Immature natural killer cell (primary cell): Measurements from ENCODE around the gene TNP1. TPM values are rescaled to one million over a fixed set of nuclear protein-coding genes. Genes with fewer than 3 reads are reported as not detected.

Experiments
- DNase-seq, 3 donors: peaks; one replicate each; pipeline ENCODE4 v3.0.0; 2022; ENCODE audit warnings: mixed read lengths in 1 of 3
- H3K27ac Mint-ChIP-seq, 6 donors: one replicate each; pipeline ENCODE4 v1.8.0; 2020; ENCODE audit warnings: mixed read lengths in 6 of 6, mild to moderate bottlenecking in 5 of 6, inconsistent platforms in 4 of 6, moderate library complexity in 3 of 6
- H3K27me3 Mint-ChIP-seq, 3 donors: one replicate each; pipeline ENCODE4 v1.8.0; 2020 to 2021; ENCODE audit warnings: low read depth in 3 of 3, mild to moderate bottlenecking in 3 of 3, mixed read lengths in 3 of 3, moderate library complexity in 3 of 3, inconsistent platforms in 1 of 3
- H3K36me3 Mint-ChIP-seq, 3 donors: one replicate each; pipeline ENCODE4 v1.8.0; 2020; ENCODE audit warnings: mixed read lengths in 3 of 3, inconsistent platforms in 2 of 3, mild to moderate bottlenecking in 2 of 3
- H3K4me1 Mint-ChIP-seq, 2 donors: one replicate each; pipeline ENCODE4 v1.8.0; 2020; ENCODE audit warnings: inconsistent platforms in 2 of 2, mild to moderate bottlenecking in 2 of 2, mixed read lengths in 2 of 2, moderate library complexity in 1 of 2
- H3K4me3 Mint-ChIP-seq, 5 donors: one replicate each; pipeline ENCODE4 v1.8.0; 2020; ENCODE audit warnings: mild to moderate bottlenecking in 5 of 5, mixed read lengths in 5 of 5, inconsistent platforms in 3 of 5, moderate library complexity in 3 of 5
- H3K9me3 Mint-ChIP-seq, 6 donors: one replicate each; pipeline ENCODE4 v1.8.0; 2020; ENCODE audit warnings: mild to moderate bottlenecking in 6 of 6, mixed read lengths in 6 of 6, inconsistent platforms in 4 of 6, moderate library complexity in 3 of 6
- polyA plus RNA-seq, 3 donors: library from polyadenylated mRNA; unstranded; fragments of 300-500 nt; fragmentation: Illumina TruSeq; gene quantifications; one replicate each; pipeline ENCODE4 v1.2.3, GENCODE V29; 2021

TNP1 gene
- polyA plus RNA-seq, 3 donors from 2014 or later = not detected

GRCh38 chr2:216870508-216871332 is 10.9 kb upstream of the TNP1 start:
- Mint-ChIP-seq H3K27ac (peak overlapping the region in 1 of 6 donors; percentile 15), H3K9me3 (peaks cover 0 to 1% (median 0%) of the 10 kb centered on the region in 6 donors), H3K27me3 (peaks cover 0 to 9% (median 3%) of the 10 kb centered on the region in 3 donors), H3K4me1 (peaks cover 31 to 32% of the 10 kb centered on the region in 2 donors), H3K4me3 (no peak overlapping the region), H3K36me3 (peaks cover 0 to 3% (median 0%) of the 10 kb centered on the region in 3 donors)
- DNase-seq = no peak

DNA sequence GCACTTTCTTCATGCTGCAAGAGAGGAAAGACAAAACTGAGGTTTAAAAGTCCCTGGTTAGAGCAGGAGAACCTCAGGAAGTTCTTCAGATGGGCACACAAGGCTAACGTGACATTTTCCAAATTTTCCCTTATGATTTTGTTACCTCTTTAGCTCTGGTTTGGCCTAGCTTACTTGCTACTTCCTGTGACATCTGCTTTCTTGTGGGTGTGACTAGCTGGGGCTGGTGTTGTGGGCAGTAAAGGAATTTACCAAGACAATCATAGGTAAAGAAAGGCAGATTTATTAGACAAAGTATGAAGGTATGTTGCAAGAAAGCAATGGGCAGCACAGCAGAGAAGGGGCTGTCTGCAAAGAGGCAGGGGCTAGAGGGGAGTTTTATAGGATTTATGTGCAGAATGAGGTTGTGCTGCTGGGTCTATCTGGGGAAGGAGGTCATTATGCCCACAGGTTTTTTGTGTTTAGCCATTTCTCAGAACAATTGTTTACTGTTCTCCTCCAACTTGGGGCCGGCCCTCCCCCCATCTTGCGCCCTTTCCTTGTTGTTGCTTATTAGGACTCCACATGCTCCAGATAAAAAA is 6.7 kb upstream of the TNP1 start:
- Mint-ChIP-seq H3K4me3 (peak overlapping the region; percentile 63 to 77 (median 70)), H3K36me3 (peaks cover 0 to 3% (median 0%) of the 10 kb centered on the region in 3 donors), H3K27me3 (peaks cover 1 to 10% (median 3%) of the 10 kb centered on the region in 3 donors), H3K9me3 (peaks cover 0 to 3% (median 0%) of the 10 kb centered on the region in 6 donors), H3K4me1 (peaks cover 41 to 43% of the 10 kb centered on the region in 2 donors), H3K27ac (peak overlapping the region; percentile 24 to 87 (median 86))
- DNase-seq = peak; percentile 55 to 62 (median 60)

DNA sequence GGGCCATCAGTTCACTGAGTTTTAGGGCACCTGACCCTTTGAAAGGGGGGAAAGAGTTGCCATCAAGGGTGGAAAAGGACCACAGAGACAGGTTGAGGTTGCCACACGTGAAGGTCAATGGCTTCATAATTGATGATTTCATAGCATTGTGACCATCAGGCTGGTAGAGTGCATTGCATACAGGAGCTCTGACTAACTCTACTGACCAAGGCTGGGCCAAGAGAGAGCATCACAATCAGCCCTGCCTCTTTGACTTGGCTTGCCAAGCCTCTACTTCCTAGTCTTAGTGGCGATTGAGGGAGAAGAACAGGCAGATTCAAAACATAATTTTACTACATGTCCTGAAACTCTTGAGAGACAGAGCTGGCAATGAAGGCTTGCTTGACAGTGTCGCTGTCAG is 5.8 kb upstream of the TNP1 start:
- peak overlapping the region in 4 of 5 donors; percentile 63 to 74 (median 67) for H3K4me3 Mint-ChIP-seq
- H3K27ac Mint-ChIP-seq = peak overlapping the region; percentile 16 to 87 (median 86)
- H3K36me3 Mint-ChIP-seq = peaks cover 0 to 8% (median 5%) of the 10 kb centered on the region in 3 donors
- H3K4me1 Mint-ChIP-seq = peaks cover 46 to 47% of the 10 kb centered on the region in 2 donors
- H3K9me3 Mint-ChIP-seq = peaks cover 0 to 3% (median 0%) of the 10 kb centered on the region in 6 donors
- H3K27me3 Mint-ChIP-seq = peaks cover 3 to 6% (median 5%) of the 10 kb centered on the region in 3 donors
- DNase-seq = no peak

DNA sequence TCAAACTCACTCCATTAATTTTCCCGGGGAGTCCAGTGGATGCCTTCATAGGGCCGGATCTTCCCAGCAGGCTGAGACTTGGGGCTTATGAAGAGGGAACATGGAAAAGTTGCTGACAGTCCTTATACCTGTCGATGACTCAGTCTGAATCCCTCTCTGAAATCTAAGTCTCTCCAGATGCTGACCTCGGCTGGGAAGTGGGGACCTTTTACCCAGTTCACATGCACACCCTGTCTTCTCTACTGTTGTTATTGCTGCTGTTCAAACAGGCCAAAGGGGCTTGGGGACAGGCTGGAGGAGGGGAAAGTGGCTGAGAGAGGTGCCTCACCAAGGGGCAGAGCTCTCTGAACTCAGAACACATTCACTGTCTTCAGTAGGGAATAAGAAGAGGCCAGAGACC is 4.1 kb upstream of the TNP1 start:
- no peak for DNase-seq
- peaks cover 0 to 3% (median 0%) of the 10 kb centered on the region in 6 donors for H3K9me3 Mint-ChIP-seq
- peaks cover 3 to 6% (median 5%) of the 10 kb centered on the region in 3 donors for H3K27me3 Mint-ChIP-seq
- no peak overlapping the region for H3K4me3 Mint-ChIP-seq
- peaks cover 49 to 53% of the 10 kb centered on the region in 2 donors for H3K4me1 Mint-ChIP-seq
- peaks cover 0 to 8% (median 7%) of the 10 kb centered on the region in 3 donors for H3K36me3 Mint-ChIP-seq
- H3K27ac Mint-ChIP-seq = peak overlapping the region in 2 of 6 donors; percentile 26 to 65

DNA sequence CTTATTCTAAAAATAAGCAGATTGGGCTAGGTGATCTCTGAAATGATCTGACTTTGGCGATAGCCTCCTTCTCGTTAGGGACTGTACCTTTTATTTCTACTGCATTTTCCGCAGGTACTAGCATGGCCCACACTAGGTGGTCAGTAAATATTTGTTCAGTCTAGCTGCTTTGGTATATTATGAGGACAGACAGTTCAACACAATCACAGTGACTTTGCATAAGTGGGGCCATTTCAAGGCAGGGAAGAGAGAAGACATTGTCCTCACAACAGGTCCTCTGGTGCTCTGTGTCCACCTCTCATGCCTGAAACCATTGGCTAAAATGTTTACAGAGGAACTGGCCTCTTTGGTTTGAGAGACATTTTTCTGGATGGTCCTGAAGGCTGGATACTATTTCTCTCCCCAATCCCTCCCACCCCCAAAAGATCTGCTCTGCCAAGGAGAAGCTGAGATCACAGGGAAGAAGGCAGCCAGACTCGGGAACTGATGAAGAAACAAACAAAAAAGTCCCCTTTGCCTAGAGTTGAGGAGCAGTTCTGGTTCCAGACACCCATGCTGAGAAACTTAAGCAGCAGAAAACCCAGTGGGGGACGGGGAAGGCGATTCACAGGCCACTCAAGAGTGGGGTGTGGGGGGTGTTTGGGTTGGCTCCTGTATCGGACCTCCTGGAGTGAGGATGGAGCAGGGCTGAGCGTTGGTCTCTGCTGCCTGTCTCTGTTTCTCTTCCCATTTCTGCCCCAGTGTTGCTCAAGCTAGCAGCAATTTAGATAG is 2.9 kb upstream of the TNP1 start:
- Mint-ChIP-seq H3K27ac (peak overlapping the region in 2 of 6 donors; percentile 14 to 65), H3K4me1 (peaks cover 51 to 55% of the 10 kb centered on the region in 2 donors), H3K36me3 (peaks cover 0 to 7% (median 4%) of the 10 kb centered on the region in 3 donors), H3K4me3 (no peak overlapping the region), H3K27me3 (peaks cover 2 to 6% (median 3%) of the 10 kb centered on the region in 3 donors), H3K9me3 (peaks cover 0 to 3% (median 0%) of the 10 kb centered on the region in 6 donors)
- DNase-seq = no peak

DNA sequence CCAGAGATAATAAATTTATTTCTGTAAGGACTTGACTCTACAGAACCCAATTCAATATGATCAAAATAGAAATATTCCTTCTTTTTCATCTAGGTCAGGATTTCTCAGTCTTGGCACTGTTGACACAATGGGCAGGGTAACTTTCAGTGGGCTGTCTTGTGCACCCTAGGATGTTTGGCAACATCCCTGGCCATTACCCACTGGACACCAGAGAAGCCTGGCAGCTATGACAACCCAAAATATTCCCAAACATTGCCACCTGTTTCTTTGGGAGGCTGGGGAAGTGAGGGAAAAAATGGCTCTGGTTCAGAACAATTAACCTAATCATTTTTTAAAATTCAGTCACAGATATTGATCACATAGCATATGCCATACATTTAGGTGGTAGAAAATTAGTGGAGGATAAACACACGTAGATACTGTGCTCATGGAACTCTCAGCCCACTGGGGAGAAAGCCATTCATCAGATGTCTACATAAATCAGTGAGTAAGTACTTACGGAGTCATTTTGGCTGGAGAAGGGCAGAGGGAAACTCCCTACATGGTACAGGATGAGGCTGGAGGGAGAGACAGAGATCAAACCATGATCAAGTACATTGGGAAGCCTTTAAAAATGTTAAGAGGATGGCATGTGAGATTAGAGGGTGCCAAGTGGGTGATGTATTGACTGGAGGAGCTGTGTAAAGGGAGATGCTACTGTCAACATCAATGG is 718 bp upstream of the TNP1 start:
- H3K4me1 Mint-ChIP-seq = peaks cover 45 to 47% of the 10 kb centered on the region in 2 donors
- peak overlapping the region in 1 of 6 donors; percentile 28 for H3K27ac Mint-ChIP-seq
- H3K9me3 Mint-ChIP-seq = peaks cover 0 to 3% (median 0%) of the 10 kb centered on the region in 6 donors
- peaks cover 2 to 6% (median 3%) of the 10 kb centered on the region in 3 donors for H3K27me3 Mint-ChIP-seq
- H3K4me3 Mint-ChIP-seq = no peak overlapping the region
- no peak for DNase-seq
- peaks cover 0 to 7% (median 4%) of the 10 kb centered on the region in 3 donors for H3K36me3 Mint-ChIP-seq

GRCh38 chr2:216858312-216858711 is 1.6 kb downstream of the TNP1 start:
- Mint-ChIP-seq H3K36me3 (peaks cover 0 to 7% (median 4%) of the 10 kb centered on the region in 3 donors), H3K27ac (peak overlapping the region; percentile 12 to 84 (median 70)), H3K9me3 (peaks cover 0 to 2% (median 0%) of the 10 kb centered on the region in 6 donors), H3K27me3 (peaks cover 2 to 5% (median 3%) of the 10 kb centered on the region in 3 donors), H3K4me1 (peaks cover 37 to 38% of the 10 kb centered on the region in 2 donors), H3K4me3 (peak overlapping the region; percentile 0 to 70 (median 63))
- DNase-seq = peak; percentile 12 to 17 (median 12)

- H3K4me1 Mint-ChIP-seq = peaks cover 37 to 38% of the 10 kb centered on the region in 2 donors
- H3K36me3 Mint-ChIP-seq = peaks cover 0 to 7% (median 4%) of the 10 kb centered on the region in 3 donors
- no peaks in the 10 kb centered on the region for H3K9me3 Mint-ChIP-seq
- H3K27ac Mint-ChIP-seq = peak overlapping the region; percentile 12 to 89 (median 62)
- H3K27me3 Mint-ChIP-seq = peaks cover 0 to 3% (median 2%) of the 10 kb centered on the region in 3 donors
- DNase-seq = peak; percentile 43 to 56 (median 46)
- H3K4me3 Mint-ChIP-seq = peak overlapping the region in 4 of 5 donors; percentile 14 to 66 (median 46)
Observed at GRCh38 chr2:216857131-216857550, 2.7 kb downstream of the TNP1 start.

DNA sequence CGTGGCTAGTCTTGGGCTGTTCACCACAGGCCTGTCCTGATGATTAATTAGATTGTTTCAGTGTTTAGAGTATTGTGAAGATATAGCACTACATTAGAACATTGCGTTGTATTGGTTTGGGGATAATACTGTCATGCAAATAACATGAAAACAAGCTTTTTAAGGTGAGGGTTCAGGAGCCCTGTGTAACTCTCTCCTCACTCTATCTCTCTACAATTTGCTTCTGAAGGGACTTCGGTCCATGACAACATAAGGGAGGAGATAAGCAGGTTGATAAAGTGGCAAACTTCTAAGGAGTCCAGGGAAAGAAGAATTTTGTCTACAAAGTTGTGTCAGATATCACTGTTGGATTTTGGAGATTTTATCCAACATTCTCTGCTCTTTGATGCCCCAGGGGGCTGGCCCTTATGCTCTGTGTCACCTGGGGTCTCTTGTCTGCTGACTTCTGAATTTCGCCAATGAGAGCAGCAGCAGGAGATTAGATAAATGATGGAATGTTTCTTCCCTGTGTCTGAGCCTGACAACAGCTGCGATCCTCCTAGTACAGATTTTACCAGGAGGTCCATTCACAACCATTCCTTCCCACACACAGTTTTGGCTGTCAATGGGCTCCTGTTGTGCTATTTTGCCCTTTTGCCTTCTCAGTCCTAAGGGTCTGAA is 3.3 kb downstream of the TNP1 start:
- Mint-ChIP-seq H3K4me1 (peaks cover 37 to 38% of the 10 kb centered on the region in 2 donors), H3K27me3 (peaks cover 1 to 2% (median 2%) of the 10 kb centered on the region in 3 donors), H3K27ac (peak overlapping the region in 5 of 6 donors; percentile 12 to 89 (median 68)), H3K36me3 (peaks cover 0 to 7% (median 4%) of the 10 kb centered on the region in 3 donors), H3K4me3 (peak overlapping the region in 3 of 5 donors; percentile 36 to 66 (median 57)), H3K9me3 (no peaks in the 10 kb centered on the region)
- DNase-seq = no peak

DNA sequence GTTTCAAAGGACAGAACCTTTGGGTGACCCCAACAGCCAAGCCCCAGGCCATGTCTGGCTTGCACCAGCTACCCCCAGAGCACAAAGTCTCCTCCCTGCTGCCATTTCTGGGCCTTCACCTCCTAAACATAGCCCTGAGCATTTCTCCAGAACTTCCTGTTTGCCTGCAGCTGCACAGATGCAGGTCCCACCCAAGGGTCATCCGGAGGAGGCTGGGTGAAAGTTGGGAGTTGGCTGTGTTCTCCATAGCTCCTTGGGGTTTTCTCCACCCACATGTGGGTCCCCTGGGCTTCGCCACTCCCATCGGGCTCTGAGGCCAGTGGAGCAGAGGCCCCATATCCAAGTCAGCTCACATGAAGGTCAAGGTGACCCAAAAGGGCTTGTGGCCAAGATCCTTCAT is 4.3 kb downstream of the TNP1 start:
- Mint-ChIP-seq H3K4me3 (no peak overlapping the region), H3K9me3 (no peaks in the 10 kb centered on the region), H3K27me3 (peaks cover 0 to 1% (median 0%) of the 10 kb centered on the region in 3 donors), H3K27ac (no peak overlapping the region), H3K36me3 (peaks cover 0 to 1% (median 0%) of the 10 kb centered on the region in 3 donors), H3K4me1 (peaks cover 31 to 34% of the 10 kb centered on the region in 2 donors)
- DNase-seq = no peak

GRCh38 chr2:216855079-216855478 is 4.8 kb downstream of the TNP1 start:
- no peaks in the 10 kb centered on the region for H3K36me3 Mint-ChIP-seq
- H3K27me3 Mint-ChIP-seq = peaks cover 0 to 1% (median 0%) of the 10 kb centered on the region in 3 donors
- no peaks in the 10 kb centered on the region for H3K9me3 Mint-ChIP-seq
- H3K4me3 Mint-ChIP-seq = no peak overlapping the region
- DNase-seq = no peak
- H3K4me1 Mint-ChIP-seq = peaks cover 31 to 34% of the 10 kb centered on the region in 2 donors
- H3K27ac Mint-ChIP-seq = peak overlapping the region in 1 of 6 donors; percentile 12

DNA sequence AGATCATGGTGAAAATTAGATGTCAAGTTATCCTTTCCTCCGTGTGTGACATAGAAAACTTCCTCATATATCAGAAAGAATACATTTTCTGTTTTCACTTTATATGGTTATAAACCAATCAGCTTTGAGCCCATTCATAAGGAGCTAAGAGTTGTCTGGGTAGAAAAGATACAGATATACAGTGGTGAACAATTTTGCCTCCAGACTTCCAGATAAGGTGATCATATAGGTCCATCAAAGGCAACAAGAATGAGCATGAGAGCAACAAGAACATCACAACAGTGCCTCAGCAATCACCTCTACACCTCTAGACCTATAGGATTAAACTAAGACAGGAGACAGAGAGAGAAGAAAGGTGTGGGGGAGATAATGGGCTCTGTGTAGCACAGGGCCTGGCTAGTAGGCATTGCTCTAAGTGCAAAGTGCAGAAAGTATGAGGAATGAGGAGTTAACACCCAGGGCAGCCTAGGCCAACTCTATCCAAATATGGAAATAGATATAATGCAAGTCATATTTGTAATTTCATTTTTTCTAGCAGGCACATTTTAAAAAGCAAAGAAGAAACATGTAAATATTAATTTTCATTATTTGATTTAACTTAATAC is 8.3 kb downstream of the TNP1 start:
- no peak overlapping the region for H3K4me3 Mint-ChIP-seq
- peaks cover 2 to 5% (median 3%) of the 10 kb centered on the region in 3 donors for H3K27me3 Mint-ChIP-seq
- H3K36me3 Mint-ChIP-seq = no peaks in the 10 kb centered on the region
- DNase-seq = no peak
- H3K4me1 Mint-ChIP-seq = peaks cover 2 to 5% of the 10 kb centered on the region in 2 donors
- H3K9me3 Mint-ChIP-seq = no peaks in the 10 kb centered on the region
- H3K27ac Mint-ChIP-seq = no peak overlapping the region
